ENCODE measurements around the gene HILPDA. TPM values are rescaled to one million over a fixed set of nuclear protein-coding genes. Genes with fewer than 3 reads are reported as not detected.
"Not testable (repeated sequence)": the region's sequence is repeated elsewhere in the genome, so short reads cannot be mapped to it uniquely, and the experiment has no call there.

HILPDA gene
- total RNA-seq, 2 donors from 2014 or later, result 12.1 to 31.4 TPM

GRCh38 chr7:128488134-128488533 lies 32.5 kb downstream of the HILPDA start:
- H3K9me3 ChIP-seq; H3K36me3 ChIP-seq; H3K27ac ChIP-seq; H3K4me1 ChIP-seq; H3K27me3 ChIP-seq; H3K4me3 ChIP-seq; H3K9ac ChIP-seq (ENCODE audit: low read depth in 2 of 2, low read length in 2 of 2); intact Hi-C loops (cut with DNase I); DNase-seq: not testable (repeated sequence)

GRCh38 chr7:128497405-128497804 lies 41.7 kb downstream of the HILPDA start:
- intact Hi-C loops (cut with DNase I), result no loop called here
- DNase-seq, result no peak

GRCh38 chr7:128505416-128505815 lies 49.7 kb downstream of the HILPDA start:
- H3K36me3 ChIP-seq; intact Hi-C loops (cut with DNase I); H3K27me3 ChIP-seq; H3K9me3 ChIP-seq; H3K27ac ChIP-seq; H3K9ac ChIP-seq (ENCODE audit: low read depth in 2 of 2, low read length in 2 of 2); H3K4me1 ChIP-seq; H3K4me3 ChIP-seq; DNase-seq: not testable (repeated sequence)

More at GRCh38 chr7:128497405-128497804, 41.7 kb downstream of the HILPDA start:
- no peak for TF ChIP-seq CTCF (IDR thresholded peaks at IDR 0.05)
- H3K27me3 ChIP-seq, result no peaks in the 10 kb centered on the region
- no peak overlapping the region for H3K9ac ChIP-seq (ENCODE audit: low read depth in 2 of 2, low read length in 2 of 2)
- no peak overlapping the region for H3K4me3 ChIP-seq
- no peak overlapping the region for H3K27ac ChIP-seq
- H3K9me3 ChIP-seq, result no peaks in the 10 kb centered on the region
- no peaks in the 10 kb centered on the region for H3K36me3 ChIP-seq
- no peaks in the 10 kb centered on the region for H3K4me1 ChIP-seq

- H3K9me3 ChIP-seq; H3K9ac ChIP-seq (ENCODE audit: low read depth in 2 of 2, low read length in 2 of 2); H3K27ac ChIP-seq: not testable (repeated sequence)
Observed at GRCh38 chr7:128506819-128507218, 51.1 kb downstream of the HILPDA start.

GRCh38 chr7:128507321-128507993 lies 51.8 kb downstream of the HILPDA start:
- H3K36me3 ChIP-seq; H3K27ac ChIP-seq; H3K27me3 ChIP-seq; H3K9ac ChIP-seq (ENCODE audit: low read depth in 2 of 2, low read length in 2 of 2); H3K4me1 ChIP-seq; DNase-seq; intact Hi-C loops (cut with DNase I); H3K4me3 ChIP-seq; H3K9me3 ChIP-seq: not testable (repeated sequence)

More at GRCh38 chr7:128506819-128507218, 51.1 kb downstream of the HILPDA start:
- intact Hi-C loops (cut with DNase I); H3K36me3 ChIP-seq; H3K27me3 ChIP-seq; H3K4me3 ChIP-seq; H3K4me1 ChIP-seq; DNase-seq: not testable (repeated sequence)

Other genes with a start within 250 kb of the HILPDA start
- gene LEP, start 214.6 kb upstream of the HILPDA start, total RNA-seq, result under 1 TPM in 1 of 2 donors, not detected in 1; 0.07 TPM
- 10 to 100 TPM; 16.3 to 30.6 TPM for gene RBM28, start 112.0 kb upstream of the HILPDA start, total RNA-seq
- gene PRRT4, start 94.2 kb upstream of the HILPDA start, total RNA-seq, result under 1 TPM in 1 of 2 donors, not detected in 1; 0.24 TPM
- gene IMPDH1, start 45.9 kb upstream of the HILPDA start, total RNA-seq, result 10 to 100 TPM; 37.5 to 50.0 TPM
- gene METTL2B, start 20.9 kb downstream of the HILPDA start, total RNA-seq, result 10 to 100 TPM; 24.6 to 36.8 TPM
- under 1 TPM; 0.85 to 0.89 TPM for gene GARIN1A, start 216.4 kb downstream of the HILPDA start, total RNA-seq

All from colonic mucosa (tissue), 4 donors.